Skin of body (tissue), 2 donors: Measurements from ENCODE around the gene CRELD1. TPM values are rescaled to one million over a fixed set of nuclear protein-coding genes. Genes with fewer than 3 reads are reported as not detected.
"Not testable (repeated sequence)": the region's sequence is repeated elsewhere in the genome, so short reads cannot be mapped to it uniquely, and the experiment has no call there.

Source experiments
- DNase-seq: peaks from one replicate; lab custom pipeline; 2025; lab: John Stamatoyannopoulos, UW
- total RNA-seq: library from RNA; depleted of rRNA; stranded (reverse); fragments of >200 nt; gene quantifications from one replicate; pipeline ENCODE4 v1.2.3, GENCODE V29; 2014

The CRELD1 gene
- total RNA-seq, 1 donor from 2014 or later, result 25.8 TPM

- no peak for DNase-seq
Measured at GRCh38 chr3:9934993-9935392, 1.4 kb downstream of the CRELD1 start.

- DNase-seq, result no peak
Measured at GRCh38 chr3:9935966-9936510, 2.4 kb downstream of the CRELD1 start.

- DNase-seq, result no peak
Measured at GRCh38 chr3:9937486-9938238, 4.0 kb downstream of the CRELD1 start.

- DNase-seq, result no peak
Measured at GRCh38 chr3:9938966-9939365, 5.3 kb downstream of the CRELD1 start.

GRCh38 chr3:9939906-9940305 lies 6.3 kb downstream of the CRELD1 start:
- not testable (repeated sequence) for DNase-seq

GRCh38 chr3:9940746-9941145 lies 7.1 kb downstream of the CRELD1 start:
- DNase-seq, result no peak

- DNase-seq, result no peak
Measured at GRCh38 chr3:9942164-9942563, 8.5 kb downstream of the CRELD1 start.

- no peak for DNase-seq
Measured at GRCh38 chr3:9942934-9943690, 9.5 kb downstream of the CRELD1 start.

GRCh38 chr3:9944271-9944670 lies 10.6 kb downstream of the CRELD1 start:
- no peak for DNase-seq

GRCh38 chr3:9945358-9945757 lies 11.7 kb downstream of the CRELD1 start:
- DNase-seq, result no peak

- peak; percentile 86 for DNase-seq
Measured at GRCh38 chr3:9946112-9947024, 12.7 kb downstream of the CRELD1 start.

- peak; percentile 17 for DNase-seq
Measured at GRCh38 chr3:9947025-9947995, 13.7 kb downstream of the CRELD1 start.

GRCh38 chr3:9948586-9948985 lies 15.0 kb downstream of the CRELD1 start:
- DNase-seq, result no peak

- DNase-seq, result no peak
Measured at GRCh38 chr3:9949115-9949514, 15.5 kb downstream of the CRELD1 start.

- no peak for DNase-seq
Measured at GRCh38 chr3:9949626-9950025, 16.0 kb downstream of the CRELD1 start.

- no peak for DNase-seq
Measured at GRCh38 chr3:9951126-9951525, 17.5 kb downstream of the CRELD1 start.

GRCh38 chr3:9951598-9951961 lies 17.9 kb downstream of the CRELD1 start:
- no peak for DNase-seq

- no peak for DNase-seq
Measured at GRCh38 chr3:9951962-9952805, 18.6 kb downstream of the CRELD1 start, which contains the start of gene PRRT3. TSS of gene PRRT3 (minus strand) at chr3:9952408. CDS start at chr3:9950115, 2,293 bp downstream.

- no peak for DNase-seq
Measured at GRCh38 chr3:9955067-9955502, 21.5 kb downstream of the CRELD1 start.
